OCI-LY3 (cell line): Measurements from ENCODE around the gene MED13L.
"Not testable (repeated sequence)": the region's sequence is repeated elsewhere in the genome, so short reads cannot be mapped to it uniquely, and the experiment has no call there.

ENCODE experiments used
- H2AFZ ChIP-seq: fragments of 200-600, 300-600 bp; shearing (Covaris generic); 2 replicates; pipeline ENCODE4 v1.6.0; 2014; ENCODE audit warnings: antibody characterized with exemption, low read depth, low read length
- H3K27ac ChIP-seq: fragments of 200-600, 300-600 bp; sonication (generic); 2 replicates; pipeline ENCODE4 v1.5.1; 2014; ENCODE audit warnings: mild to moderate bottlenecking, low read length, moderate library complexity, mixed read lengths
- H3K27me3 ChIP-seq: fragments of 200-600, 300-600 bp; sonication (generic); 2 replicates; pipeline ENCODE4 v1.6.1; 2014; ENCODE audit warnings: low read depth, low read length, mixed read lengths
- H3K36me3 ChIP-seq: fragments of 200-600, 300-600 bp; sonication (generic); replicated peaks from 2 replicates; pipeline ENCODE3; 2014; ENCODE audit warnings: low read depth, low read length, mixed read lengths
- H3K4me1 ChIP-seq: fragments of 300-600, 200-600 bp; sonication (generic); 2 replicates; pipeline ENCODE4 v1.6.1; 2014; ENCODE audit warnings: low read length, mixed read lengths
- H3K4me2 ChIP-seq: fragments of 200-600, 300-600 bp; sonication (generic); 2 replicates; pipeline ENCODE4 v1.6.1; 2014; ENCODE audit warnings: low read length, mixed read lengths
- H3K4me3 ChIP-seq: fragments of 300-600, 200-600 bp; sonication (generic); 2 replicates; pipeline ENCODE4 v1.5.1; 2014; ENCODE audit warnings: antibody characterized with exemption, mild to moderate bottlenecking, low read length, moderate library complexity
- H3K79me2 ChIP-seq: fragments of 300-600, 200-600 bp; shearing (Covaris generic); 2 replicates; pipeline ENCODE4 v1.6.1; 2014; ENCODE audit warnings: mild to moderate bottlenecking, low read length, mixed read lengths
- H3K9ac ChIP-seq: fragments of 300-600, 200-600 bp; shearing (Covaris generic); 2 replicates; pipeline ENCODE4 v1.6.0; 2014; ENCODE audit warnings: mild to moderate bottlenecking, low read length, moderate library complexity
- H3K9me3 ChIP-seq: fragments of 200-600, 300-600 bp; shearing (Covaris generic); 2 replicates; pipeline ENCODE4 v1.6.1; 2014; ENCODE audit warnings: low read length, mixed read lengths; ENCODE audit not compliant: insufficient read depth
- H4K20me1 ChIP-seq: fragments of 200-600, 300-600 bp; sonication (generic); 2 replicates; pipeline ENCODE4 v1.6.1; 2016; ENCODE audit warnings: low read length, mixed read lengths; ENCODE audit not compliant: insufficient read depth
- EZH2phosphoT487 ChIP-seq: fragments of 200-600 bp; shearing (Covaris generic); IDR thresholded peaks from 2 replicates; pipeline ENCODE4 v1.6.1; 2018; ENCODE audit warnings: antibody characterized with exemption, mixed run types, low read depth
- TF ChIP-seq, protein P1 (sequence below): fragments of 200-600, 300-600 bp; sonication (generic); IDR thresholded peaks from 2 replicates; pipeline ENCODE4 v1.5.1; 2014; ENCODE audit warnings: antibody characterized with exemption, low read length, low read depth

Gene MED13L

DNA sequence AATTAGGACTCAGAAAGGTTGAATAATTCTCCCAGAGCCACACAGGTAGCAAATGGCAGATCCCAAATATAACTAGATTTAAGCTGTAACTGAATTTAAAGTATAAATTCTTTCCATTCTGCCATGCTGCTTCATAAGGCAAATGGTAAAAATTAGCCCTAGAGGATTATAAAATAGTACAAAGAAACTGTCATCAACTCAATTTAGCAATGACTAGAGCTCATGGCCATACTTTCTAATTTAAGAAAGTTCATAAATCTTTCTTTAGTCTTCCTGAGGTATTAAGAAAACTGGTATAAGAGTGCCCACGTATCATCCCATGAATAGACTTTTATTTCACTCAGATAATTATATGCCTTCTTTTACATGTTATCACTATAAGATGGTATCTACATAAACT, 34.8 kb downstream of the MED13L start:
- H3K27ac ChIP-seq, result no peak overlapping the region
- H3K4me3 ChIP-seq, result no peak overlapping the region
- peaks cover 48% of the 10 kb centered on the region for H4K20me1 ChIP-seq
- H3K27me3 ChIP-seq, result no peaks in the 10 kb centered on the region
- no peak overlapping the region for H3K4me2 ChIP-seq
- H3K9me3 ChIP-seq, result no peaks in the 10 kb centered on the region
- no peaks in the 10 kb centered on the region for H3K36me3 ChIP-seq
- no peak overlapping the region for H3K9ac ChIP-seq
- no peak for TF ChIP-seq EZH2phosphoT487
- TF ChIP-seq, protein P1, sequence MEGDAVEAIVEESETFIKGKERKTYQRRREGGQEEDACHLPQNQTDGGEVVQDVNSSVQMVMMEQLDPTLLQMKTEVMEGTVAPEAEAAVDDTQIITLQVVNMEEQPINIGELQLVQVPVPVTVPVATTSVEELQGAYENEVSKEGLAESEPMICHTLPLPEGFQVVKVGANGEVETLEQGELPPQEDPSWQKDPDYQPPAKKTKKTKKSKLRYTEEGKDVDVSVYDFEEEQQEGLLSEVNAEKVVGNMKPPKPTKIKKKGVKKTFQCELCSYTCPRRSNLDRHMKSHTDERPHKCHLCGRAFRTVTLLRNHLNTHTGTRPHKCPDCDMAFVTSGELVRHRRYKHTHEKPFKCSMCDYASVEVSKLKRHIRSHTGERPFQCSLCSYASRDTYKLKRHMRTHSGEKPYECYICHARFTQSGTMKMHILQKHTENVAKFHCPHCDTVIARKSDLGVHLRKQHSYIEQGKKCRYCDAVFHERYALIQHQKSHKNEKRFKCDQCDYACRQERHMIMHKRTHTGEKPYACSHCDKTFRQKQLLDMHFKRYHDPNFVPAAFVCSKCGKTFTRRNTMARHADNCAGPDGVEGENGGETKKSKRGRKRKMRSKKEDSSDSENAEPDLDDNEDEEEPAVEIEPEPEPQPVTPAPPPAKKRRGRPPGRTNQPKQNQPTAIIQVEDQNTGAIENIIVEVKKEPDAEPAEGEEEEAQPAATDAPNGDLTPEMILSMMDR, result no peak
- peaks cover 96% of the 10 kb centered on the region for H3K79me2 ChIP-seq
- peaks cover 32% of the 10 kb centered on the region for H3K4me1 ChIP-seq
- H2AFZ ChIP-seq, result no peak overlapping the region

DNA sequence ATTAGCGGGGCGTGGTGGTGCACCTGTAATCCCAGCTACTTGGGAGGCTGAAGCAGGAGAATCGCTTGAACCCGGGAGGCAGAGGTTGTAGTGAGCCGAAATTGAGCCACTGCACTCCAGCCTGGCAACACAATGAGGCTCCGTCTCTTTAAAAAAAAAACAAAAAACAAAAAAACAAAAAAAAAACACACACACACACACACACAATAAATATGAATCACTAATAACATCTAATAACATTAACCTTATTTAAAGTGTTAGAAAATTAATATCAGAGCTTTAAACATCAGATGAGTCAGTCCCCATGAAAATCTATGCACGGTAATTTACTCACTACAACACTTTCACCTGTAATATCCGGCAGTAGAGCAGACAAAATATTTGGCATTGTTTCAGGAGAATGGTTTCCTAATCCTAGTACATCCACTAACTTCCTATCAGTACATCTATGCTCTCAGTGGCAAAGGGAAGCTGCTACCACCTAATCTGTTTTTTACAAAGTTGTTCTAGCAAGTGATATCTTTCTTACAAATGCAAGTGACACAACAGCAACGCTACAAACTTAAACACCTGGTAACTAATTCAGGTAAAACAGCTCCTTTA, 36.2 kb downstream of the MED13L start:
- Histone ChIP-seq H3K9me3 (no peaks in the 10 kb centered on the region), H3K79me2 (peaks cover 96% of the 10 kb centered on the region), H3K36me3 (no peaks in the 10 kb centered on the region), H3K9ac (no peak overlapping the region), H3K27ac (no peak overlapping the region), H3K4me1 (peaks cover 40% of the 10 kb centered on the region), H3K4me3 (no peak overlapping the region), H4K20me1 (peaks cover 38% of the 10 kb centered on the region), H3K27me3 (no peaks in the 10 kb centered on the region), H2AFZ (no peak overlapping the region), H3K4me2 (no peak overlapping the region)
- TF ChIP-seq EZH2phosphoT487, result no peak
- TF ChIP-seq, protein P1, result no peak

DNA sequence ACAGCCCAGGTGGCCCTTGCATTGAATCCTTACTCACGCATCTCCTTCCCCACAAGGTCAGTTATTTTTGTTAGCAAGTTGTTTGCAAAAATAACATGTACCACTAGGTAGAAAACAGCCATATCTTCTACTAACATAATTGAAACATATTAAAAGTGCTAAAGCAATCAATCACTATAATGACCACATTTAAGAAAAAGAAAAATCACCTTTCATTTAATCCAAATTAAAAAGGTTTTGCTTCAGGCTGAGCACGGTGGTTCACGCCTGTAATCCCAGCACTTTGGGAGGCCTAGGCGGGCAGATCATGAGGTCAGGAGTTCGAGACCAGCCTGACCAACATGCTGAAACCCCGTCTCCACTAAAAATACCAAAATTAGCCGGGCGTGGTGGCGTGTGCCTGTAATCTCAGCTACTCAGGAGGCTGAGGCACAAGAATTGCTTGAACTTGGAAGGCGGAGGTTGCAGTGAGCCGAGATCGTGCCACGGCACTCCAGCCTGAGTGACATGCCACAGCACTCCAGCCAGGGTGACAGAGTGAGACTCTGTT, 38.8 kb downstream of the MED13L start:
- not testable (repeated sequence) for H3K27me3 ChIP-seq, H3K4me2 ChIP-seq, H3K36me3 ChIP-seq, H3K4me3 ChIP-seq, H3K9me3 ChIP-seq, H2AFZ ChIP-seq, H3K9ac ChIP-seq, H3K27ac ChIP-seq
- Histone ChIP-seq H3K79me2 (peaks cover 91% of the 10 kb centered on the region), H3K4me1 (peaks cover 27% of the 10 kb centered on the region), H4K20me1 (peaks cover 13% of the 10 kb centered on the region)

DNA sequence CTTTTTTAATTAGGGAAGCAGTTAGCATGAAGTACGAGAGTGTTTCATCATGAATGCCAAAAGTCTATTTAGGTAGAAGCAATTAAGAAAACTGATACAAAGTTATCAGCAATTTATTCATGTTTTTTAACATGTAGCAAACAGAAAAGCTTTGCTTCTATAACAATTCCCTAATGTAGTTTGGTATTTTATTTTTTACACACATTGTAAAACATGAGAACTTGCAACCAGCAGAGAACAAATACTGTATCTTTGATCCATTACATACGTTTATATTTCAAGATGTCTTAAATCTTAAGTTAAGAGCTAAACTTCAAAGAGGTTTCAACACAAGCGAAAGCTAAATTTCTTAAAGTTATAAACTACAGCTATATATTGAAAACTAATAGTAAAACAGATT, 39.3 kb downstream of the MED13L start:
- no peaks in the 10 kb centered on the region for H3K27me3 ChIP-seq
- no peak overlapping the region for H2AFZ ChIP-seq
- no peak overlapping the region for H3K4me2 ChIP-seq
- no peaks in the 10 kb centered on the region for H3K9me3 ChIP-seq
- H3K27ac ChIP-seq, result no peak overlapping the region
- no peak overlapping the region for H3K4me3 ChIP-seq
- H3K79me2 ChIP-seq, result peaks cover 90% of the 10 kb centered on the region
- H3K4me1 ChIP-seq, result peaks cover 22% of the 10 kb centered on the region
- H3K36me3 ChIP-seq, result no peaks in the 10 kb centered on the region
- H4K20me1 ChIP-seq, result peaks cover 8% of the 10 kb centered on the region; the same call in 1 of the 2 replicates
- H3K9ac ChIP-seq, result no peak overlapping the region
- TF ChIP-seq EZH2phosphoT487, result no peak
- TF ChIP-seq, protein P1, result no peak
